Fibroblast of skin of left biceps (primary cell): Measurements from ENCODE around the gene SIGLEC5.

Experiments used
- DNase-seq, 2 experiments: peaks; one replicate each; pipeline ENCODE4 v3.0.0-alpha.2; 2013; ENCODE audit warnings: low read depth in 2 of 2

SIGLEC5 gene

GRCh38 chr19:51587264-51588191 is 42.7 kb downstream of the SIGLEC5 start:
- no peak for DNase-seq

- DNase-seq, result no peak
Measured at GRCh38 chr19:51586799-51587198, 43.4 kb downstream of the SIGLEC5 start.

- DNase-seq, result no peak
Measured at GRCh38 chr19:51586103-51586728, 44.0 kb downstream of the SIGLEC5 start.

GRCh38 chr19:51576850-51577249 is 53.4 kb downstream of the SIGLEC5 start:
- no peak for DNase-seq

- no peak for DNase-seq
Measured at GRCh38 chr19:51573331-51573730, 56.9 kb downstream of the SIGLEC5 start.

- DNase-seq, result no peak
Measured at GRCh38 chr19:51572908-51573307, 57.3 kb downstream of the SIGLEC5 start.

GRCh38 chr19:51572410-51572809 is 57.8 kb downstream of the SIGLEC5 start:
- DNase-seq, result no peak

- DNase-seq, result no peak
Measured at GRCh38 chr19:51571599-51571998, 58.6 kb downstream of the SIGLEC5 start.

- DNase-seq, result peak; percentile 90 to 92
Measured at GRCh38 chr19:51570962-51571575, 59.1 kb downstream of the SIGLEC5 start, which contains the start of gene ZNF175. Gene ZNF175 (plus strand): TSS chr19:51571283. CDS start chr19:51573330, 2,047 bp downstream.

- no peak for DNase-seq
Measured at GRCh38 chr19:51568456-51568855, 61.7 kb downstream of the SIGLEC5 start.

GRCh38 chr19:51567583-51567982 is 62.6 kb downstream of the SIGLEC5 start:
- no peak for DNase-seq

GRCh38 chr19:51566489-51567100 is 63.6 kb downstream of the SIGLEC5 start:
- DNase-seq, result no peak

GRCh38 chr19:51565583-51565982 is 64.6 kb downstream of the SIGLEC5 start:
- DNase-seq, result no peak

- DNase-seq, result no peak
Measured at GRCh38 chr19:51564791-51565190, 65.4 kb downstream of the SIGLEC5 start.
